ENCODE data around the gene CTIF.

The CTIF gene

GRCh38 chr18:48797841-48798255, 259.0 kb downstream of the CTIF start:
- Histone ChIP-seq H3K4me3 (ENCODE audit: low read depth, low read length) (no peak overlapping the region), H3K36me3 (replicated peaks) (peaks cover 4% of the 10 kb centered on the region), H3K27ac (no peak overlapping the region), H3K27me3 (replicated peaks) (no peaks in the 10 kb centered on the region)
- in situ Hi-C loops (cut with HindIII; ENCODE audit: low pct_ligation_motif_present, low sequenced_read_pairs): no loop called here
- no peak for DNase-seq
- no peak for TF ChIP-seq CTCF (IDR thresholded peaks at IDR 0.05; ENCODE audit: low read depth, low read length, missing control alignments)

- no peak for TF ChIP-seq CTCF (IDR thresholded peaks at IDR 0.05; ENCODE audit: low read depth, low read length, missing control alignments)
- H3K27me3 ChIP-seq (replicated peaks): no peaks in the 10 kb centered on the region
- in situ Hi-C loops (cut with HindIII; ENCODE audit: low pct_ligation_motif_present, low sequenced_read_pairs): no loop called here
- H3K36me3 ChIP-seq (replicated peaks): peaks cover 7% of the 10 kb centered on the region
- no peak for DNase-seq
- no peak overlapping the region for H3K27ac ChIP-seq
- no peak overlapping the region for H3K4me3 ChIP-seq (ENCODE audit: low read depth, low read length)
Observed at GRCh38 chr18:48798334-48799245, 259.8 kb downstream of the CTIF start.

- in situ Hi-C loops (cut with HindIII; ENCODE audit: low pct_ligation_motif_present, low sequenced_read_pairs): no loop called here
- no peak for DNase-seq
- peaks cover 14% of the 10 kb centered on the region for H3K36me3 ChIP-seq (replicated peaks)
- H3K4me3 ChIP-seq (ENCODE audit: low read depth, low read length): no peak overlapping the region
- no peak for TF ChIP-seq CTCF (IDR thresholded peaks at IDR 0.05; ENCODE audit: low read depth, low read length, missing control alignments)
- no peak overlapping the region for H3K27ac ChIP-seq
- no peaks in the 10 kb centered on the region for H3K27me3 ChIP-seq (replicated peaks)
Observed at GRCh38 chr18:48799724-48800315, 261.0 kb downstream of the CTIF start.

GRCh38 chr18:48800466-48800865, 261.6 kb downstream of the CTIF start:
- H3K27ac ChIP-seq: no peak overlapping the region
- H3K4me3 ChIP-seq (ENCODE audit: low read depth, low read length): no peak overlapping the region
- H3K27me3 ChIP-seq (replicated peaks): no peaks in the 10 kb centered on the region
- no peak for TF ChIP-seq CTCF (IDR thresholded peaks at IDR 0.05; ENCODE audit: low read depth, low read length, missing control alignments)
- in situ Hi-C loops (cut with HindIII; ENCODE audit: low pct_ligation_motif_present, low sequenced_read_pairs): no loop called here
- DNase-seq: no peak
- peaks cover 14% of the 10 kb centered on the region for H3K36me3 ChIP-seq (replicated peaks)

- Histone ChIP-seq H3K27ac (no peak overlapping the region), H3K27me3 (replicated peaks) (no peaks in the 10 kb centered on the region), H3K4me3 (ENCODE audit: low read depth, low read length) (no peak overlapping the region), H3K36me3 (replicated peaks) (peaks cover 14% of the 10 kb centered on the region)
- in situ Hi-C loops (cut with HindIII; ENCODE audit: low pct_ligation_motif_present, low sequenced_read_pairs): no loop called here
- TF ChIP-seq CTCF (IDR thresholded peaks at IDR 0.05; ENCODE audit: low read depth, low read length, missing control alignments): no peak
- no peak for DNase-seq
Observed at GRCh38 chr18:48800876-48801727, 262.3 kb downstream of the CTIF start.

Measured in brain microvascular endothelial cell (primary cell).